Astrocyte (in vitro differentiated cells and primary cell): ENCODE measurements around the gene CXCL9.

Experiments used
- CTCF ChIP-seq: IDR thresholded peaks from 2 replicates; pipeline ENCODE4 v1.5.1; 2011; ENCODE audit warnings: low read depth, mild to moderate bottlenecking, inconsistent platforms, low read length, moderate library complexity; ENCODE audit not compliant: insufficient read depth
- EZH2 ChIP-seq: IDR thresholded peaks from 2 replicates; pipeline ENCODE4 v1.6.1; 2012; ENCODE audit warnings: mild to moderate bottlenecking, low read length, inconsistent platforms; ENCODE audit not compliant: insufficient read depth

GRCh38 chr4:75973766-75974165 is 33.5 kb downstream of the CXCL9 start:
- no peak for TF ChIP-seq CTCF
- no peak for TF ChIP-seq EZH2
